ENCODE results near the gene DHRS13. TPM values are rescaled to one million over a fixed set of nuclear protein-coding genes. Genes with fewer than 3 reads are reported as not detected.

The DHRS13 gene
- total RNA-seq, 2 experiments from 2014 or later = 29.2 to 29.3 TPM

GRCh38 chr17:28865946-28866752 is 36.7 kb downstream of the DHRS13 start:
- peaks cover 2% of the 10 kb centered on the region for H3K36me3 Mint-ChIP-seq (ENCODE audit: low read depth)
- H3K27ac Mint-ChIP-seq = no peak overlapping the region
- H3K27me3 Mint-ChIP-seq (ENCODE audit: low read depth) = no peaks in the 10 kb centered on the region
- DNase-seq (no peak), ATAC-seq (no peak)
- no peak overlapping the region for H3K4me3 Mint-ChIP-seq
- peaks cover 3% of the 10 kb centered on the region for H3K4me1 Mint-ChIP-seq (ENCODE audit: low read depth)
- ChIA-PET CTCF (interaction anchor here (0.8 to 1.9 kb wide), 3 partner anchors 23 to 102 kb away, joined by 3 to 7 read pairs (median 4); partner anchors contain the start of gene FAM222B), POLR2A (interaction anchor here (1.1 kb wide), 1 partner anchor 32 kb away, joined by 3 read pairs; the partner anchor contains the start of gene FLOT2)
- no peaks in the 10 kb centered on the region for H3K9me3 Mint-ChIP-seq (ENCODE audit: insufficient read depth)

- H3K4me3 Mint-ChIP-seq = no peak overlapping the region
- no peaks in the 10 kb centered on the region for H3K27me3 Mint-ChIP-seq (ENCODE audit: low read depth)
- POLR2A ChIA-PET = interaction anchor here (1.1 kb wide), 1 partner anchor 33 kb away, joined by 3 read pairs; the partner anchor contains the start of gene FLOT2
- H3K27ac Mint-ChIP-seq = no peak overlapping the region
- H3K4me1 Mint-ChIP-seq (ENCODE audit: low read depth) = no peaks in the 10 kb centered on the region
- ATAC-seq (no peak), DNase-seq (no peak)
- no peaks in the 10 kb centered on the region for H3K9me3 Mint-ChIP-seq (ENCODE audit: insufficient read depth)
- H3K36me3 Mint-ChIP-seq (ENCODE audit: low read depth) = peaks cover 8% of the 10 kb centered on the region
- CTCF ChIA-PET = interaction anchor here (0.8 to 1.9 kb wide), 5 partner anchors 16 to 139 kb away, joined by 3 to 7 read pairs (median 4); partner anchors contain the start of genes FAM222B and TLCD1
Observed at GRCh38 chr17:28864991-28865849, 37.7 kb downstream of the DHRS13 start.

- Mint-ChIP-seq H3K4me1 (ENCODE audit: low read depth) (no peaks in the 10 kb centered on the region), H3K27me3 (ENCODE audit: low read depth) (no peaks in the 10 kb centered on the region), H3K27ac (no peak overlapping the region), H3K9me3 (ENCODE audit: insufficient read depth) (no peaks in the 10 kb centered on the region), H3K4me3 (no peak overlapping the region), H3K36me3 (ENCODE audit: low read depth) (peaks cover 12% of the 10 kb centered on the region)
- ChIA-PET CTCF (interaction anchor here (0.9 to 1.8 kb wide), 3 partner anchors 15 to 114 kb away, joined by 3 to 4 read pairs (median 3); no protein-coding TSS in a partner anchor), POLR2A (interaction anchor here (1.0 kb wide), 1 partner anchor 33 kb away, joined by 3 read pairs; the partner anchor contains the start of gene FLOT2)
- DNase-seq (no peak), ATAC-seq (no peak)
Observed at GRCh38 chr17:28863953-28864352, 38.9 kb downstream of the DHRS13 start.

DNA sequence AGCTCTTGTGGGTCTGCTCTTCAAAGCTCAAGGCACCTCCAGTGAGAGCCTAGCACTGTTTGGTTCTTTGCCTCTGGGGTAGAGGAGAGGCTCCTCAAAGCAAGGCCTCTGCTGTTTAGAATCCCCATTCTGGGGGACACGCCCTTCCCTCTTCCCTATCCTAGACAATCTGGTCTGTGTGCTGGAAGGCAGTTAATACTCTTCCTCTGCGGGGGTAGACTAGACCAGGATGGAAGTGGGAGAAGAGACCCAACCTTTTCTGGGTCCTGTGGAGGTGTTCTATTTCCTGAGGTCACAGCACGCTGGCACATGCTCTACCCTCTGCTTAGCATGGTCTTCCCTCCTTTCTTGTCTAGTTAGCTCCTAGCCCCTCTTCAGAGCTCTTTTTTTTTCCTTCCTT is 40.3 kb downstream of the DHRS13 start:
- no peaks in the 10 kb centered on the region for H3K27me3 Mint-ChIP-seq (ENCODE audit: low read depth)
- peaks cover 25% of the 10 kb centered on the region for H3K36me3 Mint-ChIP-seq (ENCODE audit: low read depth)
- H3K4me1 Mint-ChIP-seq (ENCODE audit: low read depth) = no peaks in the 10 kb centered on the region
- POLR2A ChIA-PET = interaction anchor here (1.5 kb wide), 1 partner anchor 9 kb away, joined by 6 read pairs; no protein-coding TSS in a partner anchor
- H3K9me3 Mint-ChIP-seq (ENCODE audit: insufficient read depth) = no peaks in the 10 kb centered on the region
- no peak for ATAC-seq
- no peak overlapping the region for H3K4me3 Mint-ChIP-seq
- H3K27ac Mint-ChIP-seq = peak overlapping the region; percentile 23
- no peak for DNase-seq
- CTCF ChIA-PET = interaction anchor here (0.9 to 1.3 kb wide), 4 partner anchors 8 to 136 kb away, joined by 3 to 6 read pairs (median 4); no protein-coding TSS in a partner anchor

- ChIA-PET POLR2A (interaction anchor here (0.6 to 1.5 kb wide), 3 partner anchors 10 to 381 kb away, joined by 3 to 6 read pairs (median 3); no protein-coding TSS in a partner anchor), CTCF (interaction anchor here (0.8 to 1.2 kb wide), 5 partner anchors 9 to 135 kb away, joined by 3 to 6 read pairs (median 4); no protein-coding TSS in a partner anchor)
- Mint-ChIP-seq H3K36me3 (ENCODE audit: low read depth) (peaks cover 31% of the 10 kb centered on the region), H3K4me1 (ENCODE audit: low read depth) (no peaks in the 10 kb centered on the region), H3K27me3 (ENCODE audit: low read depth) (no peaks in the 10 kb centered on the region), H3K9me3 (ENCODE audit: insufficient read depth) (no peaks in the 10 kb centered on the region), H3K4me3 (no peak overlapping the region), H3K27ac (no peak overlapping the region)
- DNase-seq (no peak), ATAC-seq (no peak)
Observed at GRCh38 chr17:28861393-28862203, 41.3 kb downstream of the DHRS13 start.

- POLR2A ChIA-PET = interaction anchor here (0.5 to 1.2 kb wide), 3 partner anchors 11 to 83 kb away, joined by 3 read pairs; no protein-coding TSS in a partner anchor
- H3K27me3 Mint-ChIP-seq (ENCODE audit: low read depth) = no peaks in the 10 kb centered on the region
- ATAC-seq (no peak), DNase-seq (no peak)
- CTCF ChIA-PET = interaction anchor here (0.5 to 0.9 kb wide), 3 partner anchors 11 to 141 kb away, joined by 3 read pairs; partner anchors contain the start of genes RPL23A and TLCD1
- no peaks in the 10 kb centered on the region for H3K9me3 Mint-ChIP-seq (ENCODE audit: insufficient read depth)
- peaks cover 34% of the 10 kb centered on the region for H3K36me3 Mint-ChIP-seq (ENCODE audit: low read depth)
- no peak overlapping the region for H3K4me3 Mint-ChIP-seq
- no peak overlapping the region for H3K27ac Mint-ChIP-seq
- H3K4me1 Mint-ChIP-seq (ENCODE audit: low read depth) = peaks cover 10% of the 10 kb centered on the region
Observed at GRCh38 chr17:28860363-28860808, 42.5 kb downstream of the DHRS13 start.

DNA sequence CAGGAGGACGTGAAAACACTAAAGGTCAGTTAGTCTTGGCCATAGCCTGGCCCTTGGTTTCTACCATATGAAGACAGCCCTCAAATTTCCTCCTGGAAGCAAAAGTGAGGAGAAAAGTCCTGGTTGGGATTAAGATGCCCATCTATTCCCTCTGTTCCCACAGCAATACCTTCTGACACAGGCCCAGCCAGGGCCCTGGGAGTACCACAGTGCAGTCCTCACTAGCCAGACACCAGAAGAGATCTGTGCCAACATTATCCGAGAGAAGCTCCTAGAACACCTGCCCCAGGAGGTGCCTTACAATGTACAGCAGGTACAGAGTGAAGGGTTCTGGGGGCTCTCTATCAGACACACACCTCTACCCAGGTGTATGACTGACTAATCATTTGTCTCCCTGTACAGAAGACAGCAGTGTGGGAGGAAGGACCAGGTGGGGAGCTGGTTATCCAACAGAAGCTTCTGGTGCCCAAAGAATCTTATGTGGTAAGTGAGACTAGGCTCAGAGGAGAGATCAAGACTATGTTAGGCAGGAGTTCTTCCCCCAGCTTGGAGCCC is 44.0 kb downstream of the DHRS13 start:
- DNase-seq (no peak), ATAC-seq (no peak)
- no peak overlapping the region for H3K4me3 Mint-ChIP-seq
- POLR2A ChIA-PET = interaction anchor here (0.8 kb wide), 1 partner anchor 16 kb away, joined by 3 read pairs; no protein-coding TSS in a partner anchor
- no peaks in the 10 kb centered on the region for H3K27me3 Mint-ChIP-seq (ENCODE audit: low read depth)
- H3K27ac Mint-ChIP-seq = no peak overlapping the region
- CTCF ChIA-PET = interaction anchor here (0.7 to 1.8 kb wide), 5 partner anchors 9 to 132 kb away, joined by 3 to 9 read pairs (median 4); no protein-coding TSS in a partner anchor
- peaks cover 17% of the 10 kb centered on the region for H3K4me1 Mint-ChIP-seq (ENCODE audit: low read depth)
- peaks cover 34% of the 10 kb centered on the region for H3K36me3 Mint-ChIP-seq (ENCODE audit: low read depth)
- no peaks in the 10 kb centered on the region for H3K9me3 Mint-ChIP-seq (ENCODE audit: insufficient read depth)

DNA sequence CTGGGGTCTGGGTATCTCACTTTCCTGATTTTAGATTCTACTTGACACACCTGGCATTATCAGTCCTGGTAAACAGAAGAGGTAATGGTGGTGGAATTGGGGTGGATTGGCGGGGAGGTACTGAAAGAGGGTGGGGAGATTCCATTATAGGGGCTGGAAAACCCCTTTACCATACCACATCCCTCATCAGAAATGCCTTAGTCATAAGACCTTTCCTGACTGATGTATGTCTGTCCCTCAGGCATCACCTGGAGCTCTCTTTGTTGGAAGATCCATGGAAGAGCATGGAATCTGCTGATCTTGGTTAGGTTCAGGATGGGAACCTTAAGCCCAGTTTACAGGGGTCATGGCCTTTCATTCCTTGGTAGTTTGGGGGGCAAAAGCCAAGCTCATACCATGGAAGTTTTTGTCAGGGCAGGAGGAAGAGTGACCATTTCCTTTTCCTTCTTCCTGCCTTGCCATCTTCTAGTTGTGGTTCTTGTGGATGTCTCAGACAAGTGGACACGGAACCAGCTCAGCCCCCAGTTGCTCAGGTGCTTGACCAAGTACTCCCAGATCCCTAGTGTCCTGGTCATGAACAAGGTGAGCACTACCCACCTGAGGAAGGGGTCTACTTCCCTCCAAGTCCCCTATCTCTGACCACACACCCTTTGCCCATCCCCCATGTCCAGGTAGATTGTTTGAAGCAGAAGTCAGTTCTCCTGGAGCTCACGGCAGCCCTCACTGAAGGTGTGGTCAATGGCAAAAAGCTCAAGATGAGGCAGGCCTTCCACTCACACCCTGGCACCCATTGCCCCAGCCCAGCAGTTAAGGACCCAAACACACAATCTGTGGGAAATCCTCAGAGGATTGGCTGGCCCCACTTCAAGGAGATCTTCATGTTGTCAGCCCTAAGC is 44.7 kb downstream of the DHRS13 start:
- Mint-ChIP-seq H3K36me3 (ENCODE audit: low read depth) (peaks cover 34% of the 10 kb centered on the region), H3K27ac (no peak overlapping the region), H3K4me1 (ENCODE audit: low read depth) (peaks cover 20% of the 10 kb centered on the region), H3K4me3 (no peak overlapping the region), H3K27me3 (ENCODE audit: low read depth) (no peaks in the 10 kb centered on the region), H3K9me3 (ENCODE audit: insufficient read depth) (no peaks in the 10 kb centered on the region)
- CTCF ChIA-PET = interaction anchor here (0.9 to 1.8 kb wide), 5 partner anchors 9 to 131 kb away, joined by 3 to 9 read pairs (median 4); no protein-coding TSS in a partner anchor
- no peak for DNase-seq
- ATAC-seq = no peak
- POLR2A ChIA-PET = interaction anchor here (0.8 kb wide), 1 partner anchor 16 kb away, joined by 3 read pairs; no protein-coding TSS in a partner anchor

- Mint-ChIP-seq H3K27ac (no peak overlapping the region), H3K27me3 (ENCODE audit: low read depth) (no peaks in the 10 kb centered on the region), H3K9me3 (ENCODE audit: insufficient read depth) (no peaks in the 10 kb centered on the region), H3K4me3 (peak overlapping the region; percentile 81), H3K36me3 (ENCODE audit: low read depth) (peaks cover 33% of the 10 kb centered on the region), H3K4me1 (ENCODE audit: low read depth) (peaks cover 20% of the 10 kb centered on the region)
- CTCF ChIA-PET = interaction anchor here (1.1 to 1.3 kb wide), 2 partner anchors 93 to 130 kb away, joined by 3 to 5 read pairs; partner anchors contain the start of gene TLCD1
- no peak for ATAC-seq
- POLR2A ChIA-PET = interaction anchor here (0.6 to 1.4 kb wide), 2 partner anchors 15 to 57 kb away, joined by 4 read pairs; no protein-coding TSS in a partner anchor
- no peak for DNase-seq
Observed at GRCh38 chr17:28856028-28856574, 46.8 kb downstream of the DHRS13 start.

All from activated CD8-positive, alpha-beta T cell treated with anti-CD3 and anti-CD28 coated beads, Interleukin-2, amount 10 ng/mL, durations not matched to agents 7 days and 5 days (primary cell).